Esophagus squamous epithelium (tissue), 4 donors: ENCODE results near the gene PADI6.

Source experiments
- CTCF ChIP-seq, 6 experiments: fragments of 450-650 bp in 4 of 6; fragments of 200-600 bp in 2 of 6; sonication (generic) in 2 of 6; IDR thresholded peaks; one replicate each; pipeline ENCODE4 v1.5.1; 2016 to 2019; ENCODE audit warnings: antibody characterized with exemption in 6 of 6, mild to moderate bottlenecking in 4 of 6, moderate library complexity in 4 of 6
- POLR2A ChIP-seq, 4 donors: fragments of 450-650 bp; IDR thresholded peaks; one replicate each; pipeline ENCODE4 v1.6.1; 2017; ENCODE audit warnings: antibody characterized with exemption in 4 of 4, mild to moderate bottlenecking in 4 of 4, moderate library complexity in 3 of 4

GRCh38 chr1:17401841-17402240 lies 29.8 kb downstream of the PADI6 start:
- no peak for TF ChIP-seq CTCF (IDR thresholded peaks at IDR 0.05)
- no peak for TF ChIP-seq POLR2A (IDR thresholded peaks at IDR 0.05)
